Loucy (cell line): ENCODE data around the gene CTNND2.

ENCODE experiments used
- H2AFZ ChIP-seq: fragments of 200-600 bp; sonication (generic); 2 replicates; pipeline ENCODE4 v1.6.0; 2016; ENCODE audit warnings: antibody characterized with exemption, mild to moderate bottlenecking, low read length, moderate library complexity
- H3F3A ChIP-seq: fragments of 200-600 bp; 2 replicates; pipeline ENCODE4 v1.6.0; 2016; ENCODE audit warnings: antibody characterized with exemption, low read depth, mild to moderate bottlenecking
- H3K27me3 ChIP-seq: fragments of 200-600 bp; sonication (generic); 2 replicates; pipeline ENCODE4 v1.6.1; 2014; ENCODE audit warnings: low read length, mild to moderate bottlenecking; ENCODE audit not compliant: insufficient read depth, poor library complexity, severe bottlenecking
- H3K36me3 ChIP-seq: fragments of 200-600 bp; sonication (generic); 2 replicates; pipeline ENCODE4 v1.6.1; 2016; ENCODE audit warnings: low read length; ENCODE audit not compliant: insufficient read depth
- H3K4me1 ChIP-seq: fragments of 200-600 bp; sonication (generic); 2 replicates; pipeline ENCODE4 v1.5.1; 2014; ENCODE audit warnings: low read length, mild to moderate bottlenecking; ENCODE audit not compliant: insufficient read depth, poor library complexity, severe bottlenecking
- H3K4me2 ChIP-seq: fragments of 200-600 bp; sonication (generic); 2 replicates; pipeline ENCODE4 v1.6.0; 2014; ENCODE audit warnings: antibody characterized with exemption, low read length, low read depth, mild to moderate bottlenecking; ENCODE audit not compliant: poor library complexity, severe bottlenecking
- H3K4me3 ChIP-seq: fragments of 200-600 bp; sonication (generic); 2 replicates; pipeline ENCODE4 v1.5.1; 2014; ENCODE audit warnings: low read length, mild to moderate bottlenecking, mixed read lengths; ENCODE audit not compliant: poor library complexity, severe bottlenecking
- H3K79me2 ChIP-seq: fragments of 200-600 bp; sonication (generic); 2 replicates; pipeline ENCODE4 v1.6.1; 2014; ENCODE audit warnings: low read length; ENCODE audit not compliant: insufficient read depth
- H3K9ac ChIP-seq: fragments of 200-600 bp; sonication (generic); 2 replicates; pipeline ENCODE4 v1.6.0; 2014; ENCODE audit warnings: mild to moderate bottlenecking, low read depth, low read length, moderate library complexity; ENCODE audit not compliant: poor library complexity, severe bottlenecking
- H3K9me2 ChIP-seq: fragments of 200-600 bp; sonication (generic); replicated peaks from 2 replicates; pipeline ENCODE4 v1.6.1; 2016; ENCODE audit warnings: low read depth, low read length, mixed read lengths
- H3K9me3 ChIP-seq: fragments of 200-600 bp; sonication (generic); 2 replicates; pipeline ENCODE4 v1.6.1; 2014; ENCODE audit warnings: mild to moderate bottlenecking, antibody characterized with exemption, low read length, low read depth; ENCODE audit not compliant: insufficient read depth
- H4K20me1 ChIP-seq: fragments of 200-600 bp; sonication (generic); 2 replicates; pipeline ENCODE4 v1.6.0; 2014; ENCODE audit warnings: antibody characterized with exemption, low read length, mild to moderate bottlenecking; ENCODE audit not compliant: insufficient read depth, poor library complexity, severe bottlenecking
- EZH2phosphoT487 ChIP-seq: fragments of 200-600 bp; IDR thresholded peaks from 2 replicates; pipeline ENCODE4 v1.6.1; 2018; ENCODE audit warnings: antibody characterized with exemption, mild to moderate bottlenecking, moderate library complexity, borderline replicate concordance
- TF ChIP-seq, protein P1 (sequence below): fragments of 200-600 bp; sonication (generic); conservative IDR thresholded peaks from 2 replicates; pipeline ENCODE4 v1.5.1; 2014; ENCODE audit warnings: mild to moderate bottlenecking, antibody characterized with exemption, low read length

Gene CTNND2

DNA sequence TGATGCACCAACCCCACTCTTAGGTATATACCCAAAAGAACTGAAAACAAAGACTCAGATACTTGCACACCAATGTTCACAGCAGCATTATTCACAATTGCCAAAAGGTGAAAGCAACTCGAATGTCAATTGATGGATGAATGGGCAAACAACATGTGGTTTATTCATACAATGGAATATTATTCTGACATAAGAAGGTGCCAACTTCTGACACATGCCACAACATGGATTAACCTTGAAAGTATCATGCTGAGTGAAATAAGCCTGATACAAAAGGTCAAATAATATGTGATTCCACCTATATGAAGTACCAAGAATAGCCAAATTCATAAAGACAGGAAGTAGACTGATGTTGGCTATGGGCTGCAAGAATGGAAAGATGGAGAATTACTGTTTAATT, 35.0 kb downstream of the CTNND2 start:
- Histone ChIP-seq H3K9me2 (no peaks in the 10 kb centered on the region), H3K9me3 (no peaks in the 10 kb centered on the region), H2AFZ (no peak overlapping the region), H3K4me3 (no peak overlapping the region), H3K4me2 (no peak overlapping the region), H3F3A (no peaks in the 10 kb centered on the region), H3K36me3 (no peaks in the 10 kb centered on the region), H4K20me1 (no peaks in the 10 kb centered on the region), H3K79me2 (no peaks in the 10 kb centered on the region), H3K4me1 (no peaks in the 10 kb centered on the region), H3K27me3 (no peaks in the 10 kb centered on the region), H3K9ac (no peak overlapping the region)
- no peak for TF ChIP-seq EZH2phosphoT487
- TF ChIP-seq, protein P1, sequence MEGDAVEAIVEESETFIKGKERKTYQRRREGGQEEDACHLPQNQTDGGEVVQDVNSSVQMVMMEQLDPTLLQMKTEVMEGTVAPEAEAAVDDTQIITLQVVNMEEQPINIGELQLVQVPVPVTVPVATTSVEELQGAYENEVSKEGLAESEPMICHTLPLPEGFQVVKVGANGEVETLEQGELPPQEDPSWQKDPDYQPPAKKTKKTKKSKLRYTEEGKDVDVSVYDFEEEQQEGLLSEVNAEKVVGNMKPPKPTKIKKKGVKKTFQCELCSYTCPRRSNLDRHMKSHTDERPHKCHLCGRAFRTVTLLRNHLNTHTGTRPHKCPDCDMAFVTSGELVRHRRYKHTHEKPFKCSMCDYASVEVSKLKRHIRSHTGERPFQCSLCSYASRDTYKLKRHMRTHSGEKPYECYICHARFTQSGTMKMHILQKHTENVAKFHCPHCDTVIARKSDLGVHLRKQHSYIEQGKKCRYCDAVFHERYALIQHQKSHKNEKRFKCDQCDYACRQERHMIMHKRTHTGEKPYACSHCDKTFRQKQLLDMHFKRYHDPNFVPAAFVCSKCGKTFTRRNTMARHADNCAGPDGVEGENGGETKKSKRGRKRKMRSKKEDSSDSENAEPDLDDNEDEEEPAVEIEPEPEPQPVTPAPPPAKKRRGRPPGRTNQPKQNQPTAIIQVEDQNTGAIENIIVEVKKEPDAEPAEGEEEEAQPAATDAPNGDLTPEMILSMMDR: no peak

DNA sequence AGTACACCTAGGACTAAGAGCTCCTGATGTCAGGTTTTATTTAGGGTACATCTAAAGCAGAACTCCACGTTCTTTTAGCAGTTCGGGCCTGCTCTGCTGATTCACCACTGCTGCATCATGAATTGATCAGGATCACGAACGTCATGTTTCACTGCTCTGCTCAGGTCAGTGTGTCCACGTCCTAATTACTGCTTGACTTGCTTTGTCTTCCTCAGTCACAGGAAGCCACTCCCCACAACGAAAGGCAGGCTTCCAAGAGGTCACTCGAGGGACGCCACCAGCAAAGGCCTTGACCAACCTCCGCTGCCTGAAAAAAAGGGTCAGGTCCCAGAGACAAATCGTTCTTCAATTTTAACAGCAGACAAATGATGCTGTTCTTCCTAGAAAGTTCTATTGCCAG, 40.3 kb downstream of the CTNND2 start:
- no peaks in the 10 kb centered on the region for H3K9me2 ChIP-seq
- no peaks in the 10 kb centered on the region for H3K4me1 ChIP-seq
- H3K36me3 ChIP-seq: no peaks in the 10 kb centered on the region
- no peak overlapping the region for H2AFZ ChIP-seq
- no peaks in the 10 kb centered on the region for H3K27me3 ChIP-seq
- no peak overlapping the region for H3K4me3 ChIP-seq
- no peaks in the 10 kb centered on the region for H3F3A ChIP-seq
- H3K79me2 ChIP-seq: no peaks in the 10 kb centered on the region
- H3K4me2 ChIP-seq: no peak overlapping the region
- TF ChIP-seq, protein P1: no peak
- TF ChIP-seq EZH2phosphoT487: no peak
- no peaks in the 10 kb centered on the region for H3K9me3 ChIP-seq
- no peaks in the 10 kb centered on the region for H4K20me1 ChIP-seq
- no peak overlapping the region for H3K9ac ChIP-seq

DNA sequence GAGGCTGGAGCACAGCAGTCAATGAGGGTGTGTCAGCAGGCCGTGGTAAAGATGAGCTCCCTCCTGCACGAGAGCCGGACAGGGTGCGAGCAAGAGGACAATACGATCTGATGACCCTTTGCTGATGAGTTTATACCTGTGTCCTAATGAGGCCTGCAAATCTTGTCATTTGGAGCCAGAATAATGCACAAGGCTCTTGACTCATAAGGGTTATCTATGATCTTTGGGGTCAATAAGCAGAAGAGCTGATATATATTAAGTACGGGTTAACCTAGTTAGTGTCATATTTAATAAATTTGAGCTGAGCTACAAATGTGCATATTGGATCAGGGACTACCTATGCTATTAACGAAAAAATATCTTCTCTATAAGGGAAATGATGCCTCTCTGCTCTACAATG, 46.9 kb downstream of the CTNND2 start:
- Histone ChIP-seq H3K9ac (no peak overlapping the region), H3F3A (no peaks in the 10 kb centered on the region), H3K79me2 (no peaks in the 10 kb centered on the region), H4K20me1 (no peaks in the 10 kb centered on the region), H3K9me2 (no peaks in the 10 kb centered on the region), H2AFZ (no peak overlapping the region), H3K9me3 (no peaks in the 10 kb centered on the region), H3K4me2 (no peak overlapping the region), H3K27me3 (no peaks in the 10 kb centered on the region), H3K36me3 (no peaks in the 10 kb centered on the region), H3K4me1 (no peaks in the 10 kb centered on the region), H3K4me3 (no peak overlapping the region)
- TF ChIP-seq EZH2phosphoT487: no peak

DNA sequence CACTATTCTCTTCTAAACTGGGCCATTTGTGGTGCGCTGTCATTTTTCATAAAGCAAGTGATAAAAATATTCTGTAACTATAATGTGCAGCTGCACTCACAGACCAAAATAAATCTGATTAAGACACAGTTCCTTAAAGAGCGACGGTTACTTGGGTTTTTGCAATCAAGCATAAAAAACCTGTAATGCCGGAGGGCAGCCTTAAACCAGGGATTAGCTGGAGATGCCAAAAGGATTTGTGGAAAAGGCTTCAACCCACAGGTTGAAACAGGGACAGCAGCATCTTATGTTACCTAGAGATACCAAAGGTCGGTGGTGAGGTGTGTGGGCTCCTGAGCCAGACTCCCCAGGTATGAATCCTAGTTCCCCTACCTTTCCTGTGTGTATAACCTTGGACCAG, 49.3 kb downstream of the CTNND2 start:
- no peaks in the 10 kb centered on the region for H3K4me1 ChIP-seq
- no peaks in the 10 kb centered on the region for H4K20me1 ChIP-seq
- H3K4me3 ChIP-seq: no peak overlapping the region
- H3K27me3 ChIP-seq: no peaks in the 10 kb centered on the region
- H3K9me3 ChIP-seq: no peaks in the 10 kb centered on the region
- no peaks in the 10 kb centered on the region for H3K9me2 ChIP-seq
- no peaks in the 10 kb centered on the region for H3F3A ChIP-seq
- H3K9ac ChIP-seq: no peak overlapping the region
- no peak overlapping the region for H2AFZ ChIP-seq
- H3K79me2 ChIP-seq: no peaks in the 10 kb centered on the region
- no peak overlapping the region for H3K4me2 ChIP-seq
- TF ChIP-seq, protein P1: no peak
- TF ChIP-seq EZH2phosphoT487: no peak
- H3K36me3 ChIP-seq: no peaks in the 10 kb centered on the region
